Measurements from ENCODE around the gene TRAF4.
A peak's percentile ranks its signal among the peaks of the same experiment; 100 is the strongest.
"Not testable (repeated sequence)": the region's sequence is repeated elsewhere in the genome, so short reads cannot be mapped to it uniquely, and the experiment has no call there.

Gene TRAF4

GRCh38 chr17:28749516-28750177, 5.8 kb downstream of the TRAF4 start:
- no peak for DNase-seq

GRCh38 chr17:28750178-28751047, 6.6 kb downstream of the TRAF4 start:
- peak; percentile 92 for DNase-seq

- DNase-seq, result no peak
Measured at GRCh38 chr17:28751600-28752366, 8.0 kb downstream of the TRAF4 start.

GRCh38 chr17:28755486-28755885, 11.7 kb downstream of the TRAF4 start:
- DNase-seq, result no peak

- no peak for DNase-seq
Measured at GRCh38 chr17:28756049-28756804, 12.4 kb downstream of the TRAF4 start.

- no peak for DNase-seq
Measured at GRCh38 chr17:28758411-28759121, 14.8 kb downstream of the TRAF4 start.

- no peak for DNase-seq
Measured at GRCh38 chr17:28759256-28759865, 15.6 kb downstream of the TRAF4 start.

- DNase-seq, result no peak
Measured at GRCh38 chr17:28760601-28761562, 17.1 kb downstream of the TRAF4 start.

GRCh38 chr17:28763137-28763799, 19.5 kb downstream of the TRAF4 start:
- DNase-seq, result no peak

- peak; percentile 59 for DNase-seq
Measured at GRCh38 chr17:28763804-28764266, 20.0 kb downstream of the TRAF4 start.

GRCh38 chr17:28765038-28765437, 21.2 kb downstream of the TRAF4 start:
- no peak for DNase-seq

- no peak for DNase-seq
Measured at GRCh38 chr17:28773736-28774135, 29.9 kb downstream of the TRAF4 start.

GRCh38 chr17:28774206-28774605, 30.4 kb downstream of the TRAF4 start:
- DNase-seq, result no peak

GRCh38 chr17:28777178-28777577, 33.4 kb downstream of the TRAF4 start:
- DNase-seq, result no peak

- DNase-seq, result not testable (repeated sequence)
Measured at GRCh38 chr17:28779601-28780000, 35.8 kb downstream of the TRAF4 start.

- DNase-seq, result no peak
Measured at GRCh38 chr17:28783161-28783560, 39.4 kb downstream of the TRAF4 start.

GRCh38 chr17:28788100-28788499, 44.3 kb downstream of the TRAF4 start:
- DNase-seq, result no peak

- DNase-seq, result no peak
Measured at GRCh38 chr17:28792877-28793661, 49.3 kb downstream of the TRAF4 start.
